SK-N-SH (cell line): ENCODE data around the gene ROBO1. TPM values are rescaled to one million over a fixed set of nuclear protein-coding genes. Genes with fewer than 3 reads are reported as not detected.

Experiments
- CTCF ChIA-PET: fragments of 300-600, 350-600 bp; formaldehyde crosslinking; extraction: SDS; loops from one replicate; lab custom pipeline; 2021; lab: Yijun Ruan, JAX
- POLR2A ChIA-PET: fragments of 350-600 bp; sonication (Branson Sonifier 250); formaldehyde crosslinking; extraction: SDS; loops from one replicate; lab custom pipeline; 2020; ENCODE audit warnings: antibody characterized with exemption, inconsistent platforms; lab: Yijun Ruan, JAX
- DNase-seq: peaks from one replicate; pipeline ENCODE4 v3.0.0; 2012
- H2AFZ ChIP-seq: fragments of 200-600 bp; sonication (generic); 2 replicates; pipeline ENCODE4 v1.8.1; 2016; ENCODE audit warnings: antibody characterized with exemption, mild to moderate bottlenecking, low read depth
- H3F3A ChIP-seq: fragments of 200-600 bp; sonication (generic); replicated peaks from 2 replicates; pipeline ENCODE3; 2016; ENCODE audit warnings: antibody characterized with exemption, mild to moderate bottlenecking; ENCODE audit not compliant: insufficient read depth
- H3K27ac ChIP-seq, 2 experiments: fragments of 200-500 bp in 1 of 2; fragments of 200-600 bp in 1 of 2; sonication (Bioruptor generic) in 1 of 2; sonication (generic), shearing (Covaris generic) in 1 of 2; 2 replicates each; pipeline versions ENCODE4 v1.5.1 to v1.6.1; 2014 to 2016; ENCODE audit warnings: low read depth in 2 of 2, inconsistent platforms in 1 of 2, low read length in 1 of 2, mild to moderate bottlenecking in 1 of 2, mixed read lengths in 1 of 2
- H3K27me3 ChIP-seq: fragments of 200-600 bp; sonication (generic), shearing (Covaris generic); 2 replicates; pipeline ENCODE4 v1.6.1; 2016; ENCODE audit warnings: mixed run types; ENCODE audit not compliant: insufficient read depth
- H3K36me3 ChIP-seq, 2 experiments: fragments of 200-500 bp in 1 of 2; fragments of 200-600 bp in 1 of 2; sonication (Bioruptor generic) in 1 of 2; sonication (generic) in 1 of 2; replicated peaks in 1 of 2; 2 replicates each; pipeline versions ENCODE3 to v1.5.1; 2014 to 2016; ENCODE audit warnings: low read length in 1 of 2, mild to moderate bottlenecking in 1 of 2; ENCODE audit not compliant: insufficient read depth in 2 of 2, control insufficient read depth in 1 of 2
- H3K4me1 ChIP-seq, 2 experiments: fragments of 200-500 bp in 1 of 2; fragments of 200-600 bp in 1 of 2; sonication (Bioruptor generic) in 1 of 2; sonication (generic), shearing (Covaris generic) in 1 of 2; 2 replicates each; pipeline versions ENCODE4 v1.5.1 to v1.6.1; 2014 to 2016; ENCODE audit warnings: low read depth in 1 of 2, low read length in 1 of 2, mixed run types in 1 of 2; ENCODE audit not compliant: insufficient read depth in 2 of 2, control insufficient read depth in 1 of 2
- H3K4me2 ChIP-seq: fragments of 200-600 bp; sonication (generic), shearing (Covaris generic); 2 replicates; pipeline ENCODE4 v1.6.1; 2017; ENCODE audit warnings: mixed run types
- H3K4me3 ChIP-seq, 2 experiments: fragments of 200-500 bp in 1 of 2; fragments of 200-600 bp in 1 of 2; sonication (Bioruptor generic) in 1 of 2; sonication (generic), shearing (Covaris generic) in 1 of 2; 2 replicates each; pipeline versions ENCODE4 v1.5.1 to v1.8.1; 2014 to 2016; ENCODE audit warnings: low read depth in 2 of 2, inconsistent platforms in 1 of 2, low read length in 1 of 2, mild to moderate bottlenecking in 1 of 2, mixed read lengths in 1 of 2, moderate library complexity in 1 of 2
- H3K79me2 ChIP-seq: fragments of 200-600 bp; sonication (generic); 2 replicates; pipeline ENCODE4 v1.8.1; 2017; ENCODE audit warnings: mild to moderate bottlenecking; ENCODE audit not compliant: insufficient read depth
- H3K9ac ChIP-seq: fragments of 200-600 bp; sonication (generic); 2 replicates; pipeline ENCODE4 v1.6.1; 2017; ENCODE audit warnings: mixed run types
- H3K9me2 ChIP-seq: fragments of 200-600 bp; sonication (generic); 2 replicates; pipeline ENCODE4 v1.6.1; 2017; ENCODE audit warnings: mixed run types
- H3K9me3 ChIP-seq: fragments of 200-600 bp; sonication (generic); 2 replicates; pipeline ENCODE4 v1.6.1; 2017; ENCODE audit warnings: mixed run types, mild to moderate bottlenecking, moderate library complexity
- H4K20me1 ChIP-seq: fragments of 200-600 bp; sonication (generic); 2 replicates; pipeline ENCODE4 v1.6.1; 2017; ENCODE audit warnings: mild to moderate bottlenecking, mixed run types; ENCODE audit not compliant: insufficient read depth
- CTCF ChIP-seq: fragments of 200-600 bp; sonication (generic); IDR thresholded peaks from 2 replicates; pipeline ENCODE4 v1.6.1; 2017; ENCODE audit warnings: antibody characterized with exemption, mild to moderate bottlenecking, moderate library complexity
- GATA2 ChIP-seq: sonication (generic); formaldehyde crosslinking; IDR thresholded peaks from 2 replicates; pipeline ENCODE4 v1.5.0; 2020; ENCODE audit warnings: mild to moderate bottlenecking, missing genetic modification reagents
- JUND ChIP-seq: IDR thresholded peaks from 2 replicates; pipeline ENCODE4 v1.4.0; 2012
- MXI1 ChIP-seq: IDR thresholded peaks from 2 replicates; pipeline ENCODE4 v1.6.1; 2012; ENCODE audit warnings: mild to moderate bottlenecking, low read depth, low read length, improper control_type of control experiment
- NFIC ChIP-seq: IDR thresholded peaks from 2 replicates; pipeline ENCODE4 v1.4.0; 2012; ENCODE audit warnings: borderline replicate concordance
- NRF1 ChIP-seq: IDR thresholded peaks from 2 replicates; pipeline ENCODE4 v1.6.1; 2012; ENCODE audit warnings: low read depth, mild to moderate bottlenecking, low read length
- RAD21 ChIP-seq: IDR thresholded peaks from 2 replicates; pipeline ENCODE4 v1.6.1; 2012; ENCODE audit warnings: mild to moderate bottlenecking, low read length
- REST ChIP-seq: IDR thresholded peaks from 2 replicates; pipeline ENCODE4 v1.6.1; 2012; ENCODE audit warnings: mild to moderate bottlenecking, low read depth, low read length, moderate library complexity
- SIN3A ChIP-seq: IDR thresholded peaks from 2 replicates; pipeline ENCODE4 v1.6.1; 2012; ENCODE audit warnings: low read depth, mild to moderate bottlenecking, low read length, moderate library complexity, borderline replicate concordance
- SMC3 ChIP-seq: IDR thresholded peaks from 2 replicates; pipeline ENCODE4 v1.6.1; 2012; ENCODE audit warnings: low read depth, low read length, improper control_type of control experiment
- TCF12 ChIP-seq: IDR thresholded peaks from 2 replicates; pipeline ENCODE4 v1.4.0; 2012
- TEAD4 ChIP-seq: IDR thresholded peaks from 2 replicates; pipeline ENCODE4 v1.4.0; 2012; ENCODE audit warnings: mild to moderate bottlenecking, borderline replicate concordance; ENCODE audit not compliant: insufficient read depth
- YY1 ChIP-seq: IDR thresholded peaks from 2 replicates; pipeline ENCODE4 v1.4.0; 2012; ENCODE audit warnings: low read depth, mild to moderate bottlenecking
- WGBS: methylation state at CpG from one replicate; pipeline ENCODE4 v1.1.6; 2017; ENCODE audit warnings: low lambda C conversion rate; 5-methylcytosine and 5-hydroxymethylcytosine counted together
- polyA plus RNA-seq, 3 experiments: library from polyadenylated mRNA; depleted of rRNA; stranded (reverse); fragments of >200 nt; gene quantifications; 2 replicates each; pipeline ENCODE4 v1.2.3, GENCODE V29; 2012
- TF ChIP-seq, protein P1 (sequence below): IDR thresholded peaks from 2 replicates; pipeline ENCODE4 v1.4.0; 2012; ENCODE audit warnings: low read depth, borderline replicate concordance

The ROBO1 gene
- polyA plus RNA-seq, 1 of the 3 experiments (the other 2 are of a cell fraction): 22.7 TPM

GRCh38 chr3:78861156-78861555 lies 906.6 kb downstream of the ROBO1 start:
- WGBS: 91% methylated on average over 4 of the region's 4 CpGs
- H3K4me2 ChIP-seq: no peak overlapping the region
- no peaks in the 10 kb centered on the region for H3F3A ChIP-seq
- CTCF ChIA-PET: interaction anchor here (0.9 to 2.3 kb wide), 2 partner anchors 10 to 127 kb away, joined by 3 to 8 read pairs; no protein-coding TSS in a partner anchor
- DNase-seq: no peak
- no peak overlapping the region for H3K9ac ChIP-seq
- H3K27me3 ChIP-seq: no peaks in the 10 kb centered on the region
- TF ChIP-seq TCF12 (no peak), GATA2 (no peak), RAD21 (no peak), MXI1 (no peak), SMC3 (no peak), REST (no peak), CTCF (no peak), NFIC (no peak), SIN3A (no peak), TEAD4 (no peak), JUND (no peak), YY1 (no peak), NRF1 (no peak)
- TF ChIP-seq, protein P1, sequence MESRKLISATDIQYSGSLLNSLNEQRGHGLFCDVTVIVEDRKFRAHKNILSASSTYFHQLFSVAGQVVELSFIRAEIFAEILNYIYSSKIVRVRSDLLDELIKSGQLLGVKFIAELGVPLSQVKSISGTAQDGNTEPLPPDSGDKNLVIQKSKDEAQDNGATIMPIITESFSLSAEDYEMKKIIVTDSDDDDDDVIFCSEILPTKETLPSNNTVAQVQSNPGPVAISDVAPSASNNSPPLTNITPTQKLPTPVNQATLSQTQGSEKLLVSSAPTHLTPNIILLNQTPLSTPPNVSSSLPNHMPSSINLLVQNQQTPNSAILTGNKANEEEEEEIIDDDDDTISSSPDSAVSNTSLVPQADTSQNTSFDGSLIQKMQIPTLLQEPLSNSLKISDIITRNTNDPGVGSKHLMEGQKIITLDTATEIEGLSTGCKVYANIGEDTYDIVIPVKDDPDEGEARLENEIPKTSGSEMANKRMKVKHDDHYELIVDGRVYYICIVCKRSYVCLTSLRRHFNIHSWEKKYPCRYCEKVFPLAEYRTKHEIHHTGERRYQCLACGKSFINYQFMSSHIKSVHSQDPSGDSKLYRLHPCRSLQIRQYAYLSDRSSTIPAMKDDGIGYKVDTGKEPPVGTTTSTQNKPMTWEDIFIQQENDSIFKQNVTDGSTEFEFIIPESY: no peak
- no peak overlapping the region for H2AFZ ChIP-seq
- no peaks in the 10 kb centered on the region for H3K9me2 ChIP-seq
- H3K27ac ChIP-seq: no peak overlapping the region
- POLR2A ChIA-PET: no interaction called here
- H3K79me2 ChIP-seq: peaks cover 6% of the 10 kb centered on the region; the same call in 1 of the 2 replicates
- no peak overlapping the region for H3K4me3 ChIP-seq
- H4K20me1 ChIP-seq: no peaks in the 10 kb centered on the region
- H3K4me1 ChIP-seq: no peaks in the 10 kb centered on the region; a peak in 1 of 4 replicates
- no peaks in the 10 kb centered on the region for H3K9me3 ChIP-seq
- H3K36me3 ChIP-seq: no peaks in the 10 kb centered on the region
